HG03097 (cell line): ENCODE measurements around the gene JDP2.

Experiments
- ATAC-seq: cut with Tn5 transposase; IDR thresholded peaks from one replicate; pipeline ENCODE4 v1.9.1; 2021; ENCODE audit not compliant: unreplicated experiment, low FRiP score

The JDP2 gene

GRCh38 chr14:75435473-75435872, 7.7 kb downstream of the JDP2 start:
- ATAC-seq: no peak

GRCh38 chr14:75437201-75438143, 9.7 kb downstream of the JDP2 start:
- no peak for ATAC-seq

GRCh38 chr14:75438486-75439080, 10.8 kb downstream of the JDP2 start:
- no peak for ATAC-seq

- no peak for ATAC-seq
These were observed 12.2 kb downstream of the JDP2 start for GRCh38 chr14:75439989-75440388.

- ATAC-seq: no peak
These were observed 13.1 kb downstream of the JDP2 start for GRCh38 chr14:75440733-75441477.

- no peak for ATAC-seq
These were observed 13.9 kb downstream of the JDP2 start for GRCh38 chr14:75441728-75442127.

- ATAC-seq: no peak
These were observed 14.3 kb downstream of the JDP2 start for GRCh38 chr14:75442166-75442565.

- no peak for ATAC-seq
These were observed 14.8 kb downstream of the JDP2 start for GRCh38 chr14:75442642-75443041.

GRCh38 chr14:75443203-75443969, 15.6 kb downstream of the JDP2 start:
- ATAC-seq: no peak

GRCh38 chr14:75445236-75445635, 17.4 kb downstream of the JDP2 start:
- ATAC-seq: no peak

- ATAC-seq: no peak
These were observed 18.1 kb downstream of the JDP2 start for GRCh38 chr14:75445963-75446362.

- ATAC-seq: no peak
These were observed 18.6 kb downstream of the JDP2 start for GRCh38 chr14:75446447-75446846.

GRCh38 chr14:75448209-75448608, 20.4 kb downstream of the JDP2 start:
- no peak for ATAC-seq

GRCh38 chr14:75449036-75449435, 21.2 kb downstream of the JDP2 start:
- no peak for ATAC-seq

- ATAC-seq: no peak
These were observed 21.9 kb downstream of the JDP2 start for GRCh38 chr14:75449696-75450095.

GRCh38 chr14:75450381-75451276, 22.8 kb downstream of the JDP2 start:
- ATAC-seq: no peak

GRCh38 chr14:75452324-75452723, 24.5 kb downstream of the JDP2 start:
- ATAC-seq: no peak

GRCh38 chr14:75452900-75453816, 25.3 kb downstream of the JDP2 start:
- ATAC-seq: no peak
